ENCODE results near the gene RFX3.

Gene RFX3

GRCh38 chr9:3282365-3282764 lies 243.4 kb downstream of the RFX3 start:
- H3K9me3 ChIP-seq = no peaks in the 10 kb centered on the region
- no peak for DNase-seq
- no peak for TF ChIP-seq CTCF (IDR thresholded peaks at IDR 0.05; ENCODE audit: low read depth, low read length)

GRCh38 chr9:3281399-3281798 lies 244.4 kb downstream of the RFX3 start:
- no peaks in the 10 kb centered on the region for H3K36me3 ChIP-seq
- peaks cover 3% of the 10 kb centered on the region; the same call in 1 of the 2 replicates for H3K4me1 ChIP-seq
- no peak for TF ChIP-seq CTCF (IDR thresholded peaks at IDR 0.05; ENCODE audit: low read depth, low read length)
- H3K27me3 ChIP-seq = no peaks in the 10 kb centered on the region
- H3K4me3 ChIP-seq (ENCODE audit: low read depth, low read length) = no peak overlapping the region
- DNase-seq = no peak
- H3K9me3 ChIP-seq = no peaks in the 10 kb centered on the region

More at GRCh38 chr9:3282365-3282764, 243.4 kb downstream of the RFX3 start:
- Histone ChIP-seq H3K4me1 (peaks cover 3% of the 10 kb centered on the region; the same call in 1 of the 2 replicates), H3K27me3 (no peaks in the 10 kb centered on the region), H3K4me3 (ENCODE audit: low read depth, low read length) (no peak overlapping the region), H3K36me3 (peaks cover 4% of the 10 kb centered on the region; the same call in 1 of the 2 replicates)

- H3K9me3 ChIP-seq = no peaks in the 10 kb centered on the region
- H3K27me3 ChIP-seq = no peaks in the 10 kb centered on the region
- peaks cover 3% of the 10 kb centered on the region for H3K36me3 ChIP-seq
- H3K4me1 ChIP-seq = peaks cover 3% of the 10 kb centered on the region; the same call in 1 of the 2 replicates
- DNase-seq = no peak
- H3K4me3 ChIP-seq (ENCODE audit: low read depth, low read length) = no peak overlapping the region
- TF ChIP-seq CTCF (IDR thresholded peaks at IDR 0.05; ENCODE audit: low read depth, low read length) = no peak
These were observed 248.6 kb downstream of the RFX3 start for GRCh38 chr9:3277200-3277599.

GRCh38 chr9:3271581-3271980 lies 254.2 kb downstream of the RFX3 start:
- peaks cover 3% of the 10 kb centered on the region; the same call in 1 of the 2 replicates for H3K4me1 ChIP-seq
- H3K36me3 ChIP-seq = peaks cover 6% of the 10 kb centered on the region
- H3K9me3 ChIP-seq = no peaks in the 10 kb centered on the region
- TF ChIP-seq CTCF (IDR thresholded peaks at IDR 0.05; ENCODE audit: low read depth, low read length) = no peak
- H3K4me3 ChIP-seq (ENCODE audit: low read depth, low read length) = no peak overlapping the region
- no peaks in the 10 kb centered on the region for H3K27me3 ChIP-seq
- no peak for DNase-seq

GRCh38 chr9:3271157-3271556 lies 254.6 kb downstream of the RFX3 start:
- peaks cover 6% of the 10 kb centered on the region for H3K36me3 ChIP-seq
- TF ChIP-seq CTCF (IDR thresholded peaks at IDR 0.05; ENCODE audit: low read depth, low read length) = no peak
- peaks cover 3% of the 10 kb centered on the region; the same call in 1 of the 2 replicates for H3K4me1 ChIP-seq
- no peaks in the 10 kb centered on the region for H3K9me3 ChIP-seq
- no peak overlapping the region for H3K4me3 ChIP-seq (ENCODE audit: low read depth, low read length)
- H3K27me3 ChIP-seq = no peaks in the 10 kb centered on the region
- DNase-seq = no peak

GRCh38 chr9:3268223-3268622 lies 257.6 kb downstream of the RFX3 start:
- TF ChIP-seq CTCF (IDR thresholded peaks at IDR 0.05; ENCODE audit: low read depth, low read length) = no peak
- peaks cover 3% of the 10 kb centered on the region; the same call in 1 of the 2 replicates for H3K36me3 ChIP-seq
- no peaks in the 10 kb centered on the region for H3K27me3 ChIP-seq
- peaks cover 3% of the 10 kb centered on the region; the same call in 1 of the 2 replicates for H3K4me1 ChIP-seq
- H3K4me3 ChIP-seq (ENCODE audit: low read depth, low read length) = no peak overlapping the region
- H3K9me3 ChIP-seq = no peaks in the 10 kb centered on the region
- DNase-seq = no peak

Measured in BE2C (cell line).